Measurements from ENCODE around the gene PTH1R.

PTH1R gene

GRCh38 chr3:46917257-46917656, 39.7 kb downstream of the PTH1R start:
- no peak for DNase-seq

DNA sequence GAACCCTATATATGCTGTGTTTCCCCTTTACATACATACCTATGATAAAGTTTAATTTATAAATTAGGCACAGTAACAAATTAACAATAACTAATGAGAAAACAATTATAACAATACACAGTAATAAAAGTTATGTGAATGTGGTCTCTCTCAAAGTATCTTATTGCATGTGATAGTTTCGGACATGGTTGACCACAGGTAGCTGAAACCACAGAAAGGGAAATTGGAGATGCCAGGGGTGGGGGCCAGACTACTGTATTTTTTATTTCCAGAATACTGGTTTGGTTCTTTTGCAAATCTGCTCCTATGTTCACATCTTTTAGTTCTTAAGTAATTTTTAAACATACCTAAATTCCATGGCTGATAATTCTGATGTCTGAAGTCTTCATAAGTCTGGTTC, 40.7 kb downstream of the PTH1R start:
- no peak for DNase-seq

- DNase-seq = no peak
Observed at GRCh38 chr3:46918634-46919033, 41.1 kb downstream of the PTH1R start.

DNA sequence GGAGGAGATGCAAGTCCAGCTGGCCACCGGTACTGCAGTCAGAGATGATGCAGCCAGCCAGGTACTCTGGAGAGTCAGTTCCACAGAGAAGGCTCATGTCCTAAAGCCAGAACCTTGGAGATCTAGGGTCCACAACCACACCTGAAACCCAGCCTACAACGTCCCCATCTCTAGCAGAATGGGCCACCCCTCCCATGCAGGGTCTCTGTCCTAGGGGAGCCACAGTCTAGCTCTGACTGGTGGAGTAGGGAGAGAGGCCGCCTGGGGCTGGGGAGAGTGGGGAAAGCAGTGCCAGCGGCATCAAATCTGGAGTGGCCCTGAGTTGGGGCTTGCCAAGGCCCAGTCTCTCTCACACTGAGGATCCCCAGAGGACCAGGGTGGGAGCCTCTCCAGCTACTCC, 43.5 kb downstream of the PTH1R start:
- no peak for DNase-seq

DNA sequence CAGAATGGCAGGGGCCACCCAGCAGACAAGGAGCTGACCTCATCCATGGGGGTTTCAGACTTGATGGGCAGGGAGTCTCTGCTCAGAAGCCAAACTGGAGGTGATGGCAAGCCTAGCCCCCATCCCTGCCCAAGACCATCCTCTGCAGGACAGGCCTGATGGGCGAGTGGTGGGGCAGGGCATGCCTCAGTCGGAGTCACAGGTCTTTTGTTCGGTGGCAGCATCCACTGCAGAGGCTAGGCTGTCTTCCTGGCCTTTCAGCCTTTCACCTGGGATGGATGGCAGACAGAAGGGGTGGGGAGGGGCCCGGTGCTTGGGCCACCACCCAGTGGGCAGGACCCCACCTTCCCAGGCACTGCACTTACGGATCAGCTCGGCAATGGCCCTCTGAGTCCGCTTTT, 44.4 kb downstream of the PTH1R start:
- no peak for DNase-seq

DNA sequence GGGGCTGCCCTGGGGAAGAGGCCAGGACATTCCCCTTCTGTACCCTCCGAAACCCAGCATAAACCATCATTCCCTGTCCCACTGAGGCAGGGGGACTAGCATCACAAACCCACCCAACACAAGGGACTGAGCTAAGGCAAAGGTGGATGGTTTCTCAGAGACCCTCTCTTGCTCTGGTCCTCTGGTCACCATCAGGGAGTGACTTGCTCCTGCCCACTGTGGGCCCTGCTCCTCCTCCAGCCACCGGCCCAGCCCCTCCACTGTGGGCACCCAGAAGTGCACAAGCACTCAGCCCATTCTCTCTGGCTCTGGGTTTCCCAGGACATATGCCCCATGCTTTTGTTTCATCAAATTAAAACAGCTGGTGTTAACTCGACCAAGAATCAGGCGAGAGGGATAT, 44.9 kb downstream of the PTH1R start:
- DNase-seq = no peak

GRCh38 chr3:46922871-46923558, 45.5 kb downstream of the PTH1R start:
- no peak for DNase-seq

DNA sequence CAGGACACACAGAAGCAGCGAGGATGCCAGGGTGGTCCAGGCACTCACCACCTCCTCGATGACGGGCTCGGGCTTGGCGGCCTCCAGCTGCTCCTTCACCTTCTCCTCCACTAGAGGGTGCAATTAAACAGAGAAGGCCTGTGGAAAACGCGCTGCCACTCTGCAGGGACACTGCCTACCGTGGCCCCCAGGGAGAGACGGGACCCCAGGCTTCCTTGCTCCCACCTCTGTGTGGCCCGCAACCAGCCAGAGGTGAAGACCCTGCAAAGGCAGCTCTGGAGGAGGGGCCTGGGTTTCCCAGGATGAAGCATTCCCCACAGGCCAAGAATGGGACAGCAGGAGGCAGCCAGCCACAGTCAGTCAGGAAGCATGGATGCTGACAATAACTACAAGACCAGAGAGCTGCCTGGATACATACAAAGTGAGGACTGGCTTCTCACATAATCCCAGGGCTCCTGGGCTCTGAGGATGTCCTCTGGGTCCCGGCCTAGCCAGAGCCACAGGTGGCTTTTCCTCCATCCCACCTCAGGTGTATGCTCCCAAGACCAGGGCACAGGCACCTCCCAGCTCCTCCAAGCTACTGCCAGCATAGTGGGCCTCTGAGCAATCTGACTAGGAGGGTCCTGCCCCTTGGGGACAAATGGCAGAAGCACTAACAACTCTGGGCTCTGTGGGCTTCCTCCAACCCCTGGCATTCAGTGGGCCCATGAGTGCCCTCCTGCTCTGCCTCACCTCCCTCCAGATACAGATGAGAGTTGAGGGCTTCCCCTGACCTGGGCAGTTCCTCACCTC, 46.2 kb downstream of the PTH1R start:
- DNase-seq = peak; percentile 65 to 66

DNA sequence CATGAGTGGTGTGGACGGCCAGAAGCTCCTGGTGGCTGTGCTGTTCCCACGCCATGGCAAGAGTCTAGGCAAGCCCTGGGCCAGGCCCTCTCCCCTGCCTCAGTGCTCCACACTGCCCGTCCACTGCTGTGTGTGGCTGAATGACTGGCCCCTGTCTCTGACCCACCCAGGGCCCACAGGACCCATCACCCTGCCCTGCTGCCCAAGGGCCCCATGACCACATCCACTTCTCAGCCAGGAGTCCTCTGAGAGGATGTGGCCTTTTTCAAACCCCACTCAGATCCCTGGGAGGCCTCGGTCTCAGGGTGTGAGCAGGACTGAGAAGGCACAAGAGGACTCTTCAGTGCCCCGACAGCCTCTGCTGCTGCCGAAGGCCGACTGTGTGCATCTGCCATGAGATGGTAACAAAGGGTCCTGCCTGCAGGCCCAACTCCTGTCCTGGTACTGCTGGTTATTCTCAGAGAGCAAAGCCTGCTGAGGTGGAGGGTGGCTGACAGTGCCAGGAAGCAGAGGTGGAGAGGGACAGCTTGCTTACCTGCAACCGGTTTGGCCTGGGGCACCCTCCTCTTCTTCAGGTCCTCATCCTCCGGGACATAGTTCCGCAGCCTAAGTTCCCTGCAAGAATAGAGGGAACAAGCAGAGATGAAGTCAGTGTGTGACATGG, 47.5 kb downstream of the PTH1R start:
- no peak for DNase-seq

DNA sequence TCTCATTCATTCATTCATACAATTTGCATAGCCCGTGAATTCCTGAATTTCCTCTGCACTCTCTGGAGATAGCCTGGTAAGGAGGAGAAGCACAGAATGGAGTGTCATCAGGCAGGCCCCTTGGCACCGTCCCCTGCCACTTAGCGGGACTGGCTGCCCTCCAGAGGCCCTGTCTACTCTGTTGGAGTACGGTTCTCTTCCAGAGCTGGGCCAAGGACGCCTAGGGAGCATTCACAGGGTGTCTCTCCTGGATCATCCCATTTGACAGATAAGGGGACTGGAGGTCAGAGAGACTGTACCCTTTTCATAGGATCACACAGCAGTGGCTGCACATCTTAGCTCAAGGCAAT, 48.0 kb downstream of the PTH1R start:
- DNase-seq = no peak

- DNase-seq = no peak
Observed at GRCh38 chr3:46926039-46926438, 48.5 kb downstream of the PTH1R start.

GRCh38 chr3:46926447-46926846, 48.9 kb downstream of the PTH1R start:
- DNase-seq = no peak

GRCh38 chr3:46926871-46927717, 49.6 kb downstream of the PTH1R start:
- DNase-seq = no peak

- DNase-seq = no peak
Observed at GRCh38 chr3:46927718-46928073, 50.2 kb downstream of the PTH1R start.

DNA sequence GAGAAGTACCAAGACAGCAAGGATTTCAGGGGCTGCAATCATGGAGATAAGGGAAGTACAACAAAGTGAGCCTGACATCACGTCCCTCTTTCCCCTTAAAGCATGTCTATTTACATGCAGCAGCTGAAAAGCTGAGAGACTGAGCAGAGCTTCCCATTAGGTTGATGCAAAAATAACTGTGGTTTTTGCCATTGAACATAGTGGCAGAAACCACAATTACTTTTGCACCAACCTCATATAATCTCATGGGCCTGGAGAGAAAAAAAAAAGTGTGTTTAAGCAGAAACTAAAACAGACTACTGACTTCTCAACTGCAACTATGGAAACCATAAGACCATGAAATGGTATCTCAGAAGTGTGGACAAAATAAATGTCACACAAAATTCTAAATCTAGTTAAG, 50.8 kb downstream of the PTH1R start:
- DNase-seq = no peak

- no peak for DNase-seq
Observed at GRCh38 chr3:46929324-46929723, 51.8 kb downstream of the PTH1R start.

- no peak for DNase-seq
Observed at GRCh38 chr3:46930166-46930944, 52.8 kb downstream of the PTH1R start.

DNA sequence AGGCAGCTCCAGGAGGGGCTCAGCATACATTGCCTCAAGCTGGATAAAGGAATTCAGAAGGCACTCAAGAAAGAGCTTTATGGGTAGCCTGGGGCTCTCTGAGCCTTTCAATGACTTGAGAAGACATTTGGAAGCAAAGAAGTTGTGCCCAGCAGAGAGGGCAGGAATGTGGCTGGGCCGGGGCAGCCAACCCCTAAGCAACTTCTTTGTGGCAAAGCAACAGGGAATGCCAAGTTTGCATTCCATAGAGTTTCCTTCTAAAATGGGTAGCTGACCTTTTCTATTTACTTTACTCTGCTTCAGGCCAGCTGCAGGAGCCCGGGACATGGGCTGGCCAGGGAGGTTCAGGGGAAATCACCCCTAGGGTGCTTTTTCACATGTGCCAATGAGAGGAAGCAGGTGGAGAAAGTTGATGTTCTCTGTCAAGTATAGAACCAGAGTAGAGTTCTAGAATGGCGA, 53.5 kb downstream of the PTH1R start:
- no peak for DNase-seq

- DNase-seq = no peak
Observed at GRCh38 chr3:46931631-46932331, 54.3 kb downstream of the PTH1R start.

GRCh38 chr3:46932455-46933225, 55.1 kb downstream of the PTH1R start:
- no peak for DNase-seq

- DNase-seq = no peak
Observed at GRCh38 chr3:46933261-46933660, 55.7 kb downstream of the PTH1R start.
